B cell (primary cell): ENCODE measurements around the gene GJC1. TPM values are rescaled to one million over a fixed set of nuclear protein-coding genes. Genes with fewer than 3 reads are reported as not detected.

Experiments used
- ATAC-seq: fragments of 200-7000 bp; cut with Tn5 transposase; one replicate; pipeline ENCODE4 v1.10.0; 2021; ENCODE audit warnings: low read depth, mild to moderate bottlenecking, moderate number of reproducible peaks, moderate library complexity
- CTCF ChIA-PET: fragments of 350-600 bp; sonication (Branson Sonifier 250); formaldehyde crosslinking; loops from one replicate; lab custom pipeline; 2021; ENCODE audit warnings: antibody characterized with exemption, inconsistent platforms; lab: Charles Lee
- POLR2A ChIA-PET: fragments of 350-600 bp; sonication (Branson Sonifier 250); formaldehyde crosslinking; loops from one replicate; lab custom pipeline; 2021; ENCODE audit warnings: antibody characterized with exemption; lab: Charles Lee
- DNase-seq: peaks from one replicate; pipeline ENCODE4 v3.0.0; 2013
- H2AFZ ChIP-seq: 2 replicates; pipeline ENCODE4 v1.6.1; 2012; ENCODE audit warnings: mild to moderate bottlenecking, low read depth, low read length; ENCODE audit not compliant: insufficient read depth, poor library complexity, severe bottlenecking
- H3K27ac ChIP-seq, 2 donors: 1 replicate in 1 of 2; 2 replicates in 1 of 2; pipeline ENCODE4 v1.5.1; 2012 to 2013; ENCODE audit warnings: low read length in 2 of 2, mild to moderate bottlenecking in 2 of 2, moderate library complexity in 1 of 2
- H3K27me3 ChIP-seq, 4 experiments: fragments of 200-600 bp in 1 of 4; sonication (generic) in 1 of 4; replicated peaks in 1 of 4; 1 replicate in 2 of 4; 2 replicates in 2 of 4; pipeline versions ENCODE4 v1.6.1 to v1.7.0; 2013 to 2016; ENCODE audit warnings: low read length in 3 of 4, mild to moderate bottlenecking in 2 of 4, mixed read lengths in 1 of 4, moderate library complexity in 1 of 4; ENCODE audit not compliant: insufficient read depth in 4 of 4, control insufficient read depth in 3 of 4; ENCODE audit errors: control extremely low read depth in 1 of 4
- H3K36me3 ChIP-seq, 2 experiments: replicated peaks in 1 of 2; 1 replicate in 1 of 2; 2 replicates in 1 of 2; pipeline versions ENCODE4 v1.6.1 to v1.7.1; 2013; ENCODE audit warnings: low read length in 1 of 2; ENCODE audit not compliant: insufficient read depth in 2 of 2, control insufficient read depth in 1 of 2; ENCODE audit errors: control extremely low read depth in 1 of 2, extremely low read depth in 1 of 2
- H3K4me1 ChIP-seq, 2 donors: fragments of 200-600 bp in 1 of 2; sonication (generic) in 1 of 2; 1 replicate in 1 of 2; 2 replicates in 1 of 2; pipeline versions ENCODE4 v1.5.1 to v1.6.1; 2013 to 2017; ENCODE audit warnings: low read length in 2 of 2; ENCODE audit not compliant: control insufficient read depth in 2 of 2, insufficient read depth in 2 of 2
- H3K4me2 ChIP-seq: replicated peaks from 2 replicates; pipeline ENCODE3; 2012; ENCODE audit warnings: mild to moderate bottlenecking, low read depth, low read length; ENCODE audit not compliant: poor library complexity, severe bottlenecking
- H3K4me3 ChIP-seq, 5 experiments: fragments of 200-600 bp in 1 of 5; sonication (generic) in 1 of 5; 1 replicate in 3 of 5; 2 replicates in 2 of 5; pipeline versions ENCODE4 v1.5.1 to v1.7.0; 2011 to 2016; ENCODE audit warnings: low read length in 4 of 5, mild to moderate bottlenecking in 4 of 5, low read depth in 2 of 5, control low read depth in 1 of 5, moderate library complexity in 1 of 5; ENCODE audit not compliant: insufficient read depth in 1 of 5; ENCODE audit errors: control extremely low read depth in 1 of 5, extremely low read depth in 1 of 5
- H3K79me2 ChIP-seq: fragments of 200-600 bp; sonication (generic); one replicate; pipeline ENCODE4 v1.6.0; 2016; ENCODE audit warnings: low read length; ENCODE audit not compliant: control insufficient read depth, insufficient read depth
- H3K9ac ChIP-seq: fragments of 200-600 bp; sonication (generic); 2 replicates; pipeline ENCODE4 v1.6.1; 2017; ENCODE audit warnings: mild to moderate bottlenecking, low read length, moderate library complexity
- H3K9me3 ChIP-seq, 3 donors: one replicate each; pipeline versions ENCODE4 v1.6.1 to v1.7.1; 2013; ENCODE audit warnings: low read length in 2 of 3; ENCODE audit not compliant: control insufficient read depth in 2 of 3, insufficient read depth in 1 of 3; ENCODE audit errors: control extremely low read depth in 1 of 3
- H4K20me1 ChIP-seq: 2 replicates; pipeline ENCODE4 v1.6.0; 2012; ENCODE audit warnings: mild to moderate bottlenecking, low read length; ENCODE audit not compliant: insufficient read depth, control insufficient read depth, poor library complexity, severe bottlenecking
- H3K27ac Mint-ChIP-seq: one replicate; pipeline ENCODE4 v1.8.0; 2021; ENCODE audit warnings: mixed read lengths
- H3K27me3 Mint-ChIP-seq: one replicate; pipeline ENCODE4 v1.8.0; 2021; ENCODE audit warnings: mixed read lengths
- H3K4me1 Mint-ChIP-seq: one replicate; pipeline ENCODE4 v1.8.0; 2021; ENCODE audit warnings: mixed read lengths
- H3K4me3 Mint-ChIP-seq: one replicate; pipeline ENCODE4 v1.8.0; 2021; ENCODE audit warnings: mixed read lengths
- H3K9me3 Mint-ChIP-seq: one replicate; pipeline ENCODE4 v1.8.0; 2022; ENCODE audit warnings: mixed read lengths; ENCODE audit not compliant: insufficient read depth
- EZH2 ChIP-seq: IDR thresholded peaks from 2 replicates; pipeline ENCODE4 v1.6.1; 2012; ENCODE audit warnings: borderline replicate concordance, low read depth, mild to moderate bottlenecking, moderate library complexity, low read length; ENCODE audit not compliant: insufficient read depth, poor library complexity, severe bottlenecking
- WGBS: methylation state at CpG from one replicate; pipeline ENCODE4 v1.1.5; 2013; ENCODE audit warnings: missing lambda C conversion rate; ENCODE audit not compliant: insufficient coverage; 5-methylcytosine and 5-hydroxymethylcytosine counted together
- intact Hi-C: fragments of 100-400 bp; cut with micrococcal nuclease; formaldehyde crosslinking; loops from one replicate; pipeline ENCODE4 v1.10.0; 2022
- polyA plus RNA-seq: library from polyadenylated mRNA; depleted of rRNA; stranded (reverse); fragments of >200 nt; gene quantifications from 2 replicates; pipeline ENCODE4 v1.2.3, GENCODE V29; 2012
- total RNA-seq, 2 donors: library from RNA; stranded (reverse); fragments of 120-200 nt in 1 of 2; gene quantifications; 1 replicate in 1 of 2; 2 replicates in 1 of 2; pipeline versions ENCODE4 v1.2.3 to v1.2.4, GENCODE V29; 2013 to 2022
- TF ChIP-seq, protein P1 (sequence below): fragments of 200-600 bp; IDR thresholded peaks from one replicate; pipeline ENCODE4 v1.8.0; 2022; ENCODE audit warnings: antibody characterized with exemption, mild to moderate bottlenecking

GJC1 gene
- total and polyA plus RNA-seq, 2 donors (not counting 1 experiment from before 2014, with no cell fraction given) = not detected

GRCh38 chr17:44794851-44795413 lies 35.2 kb downstream of the GJC1 start:
- intact Hi-C loops = no loop called here
- POLR2A ChIA-PET = no interaction called here
- H3K27ac ChIP-seq = no peak overlapping the region
- H3K4me1 ChIP-seq = no peaks in the 10 kb centered on the region
- H3K9ac ChIP-seq = no peak overlapping the region
- no peak overlapping the region for H3K4me3 ChIP-seq
- Mint-ChIP-seq H3K27ac (no peak overlapping the region), H3K4me1 (no peaks in the 10 kb centered on the region), H3K27me3 (peaks cover 2% of the 10 kb centered on the region), H3K4me3 (no peak overlapping the region), H3K9me3 (no peaks in the 10 kb centered on the region)
- DNase-seq (no peak), ATAC-seq (no peak)
- H3K4me2 ChIP-seq = no peak overlapping the region
- H4K20me1 ChIP-seq = no peaks in the 10 kb centered on the region
- no peaks in the 10 kb centered on the region for H3K79me2 ChIP-seq
- CTCF ChIA-PET = interaction anchor here (1.4 kb wide), 1 partner anchor 14 kb away, joined by 4 read pairs; no protein-coding TSS in a partner anchor
- no peaks in the 10 kb centered on the region for H3K27me3 ChIP-seq
- no peak overlapping the region for H2AFZ ChIP-seq
- TF ChIP-seq, protein P1, sequence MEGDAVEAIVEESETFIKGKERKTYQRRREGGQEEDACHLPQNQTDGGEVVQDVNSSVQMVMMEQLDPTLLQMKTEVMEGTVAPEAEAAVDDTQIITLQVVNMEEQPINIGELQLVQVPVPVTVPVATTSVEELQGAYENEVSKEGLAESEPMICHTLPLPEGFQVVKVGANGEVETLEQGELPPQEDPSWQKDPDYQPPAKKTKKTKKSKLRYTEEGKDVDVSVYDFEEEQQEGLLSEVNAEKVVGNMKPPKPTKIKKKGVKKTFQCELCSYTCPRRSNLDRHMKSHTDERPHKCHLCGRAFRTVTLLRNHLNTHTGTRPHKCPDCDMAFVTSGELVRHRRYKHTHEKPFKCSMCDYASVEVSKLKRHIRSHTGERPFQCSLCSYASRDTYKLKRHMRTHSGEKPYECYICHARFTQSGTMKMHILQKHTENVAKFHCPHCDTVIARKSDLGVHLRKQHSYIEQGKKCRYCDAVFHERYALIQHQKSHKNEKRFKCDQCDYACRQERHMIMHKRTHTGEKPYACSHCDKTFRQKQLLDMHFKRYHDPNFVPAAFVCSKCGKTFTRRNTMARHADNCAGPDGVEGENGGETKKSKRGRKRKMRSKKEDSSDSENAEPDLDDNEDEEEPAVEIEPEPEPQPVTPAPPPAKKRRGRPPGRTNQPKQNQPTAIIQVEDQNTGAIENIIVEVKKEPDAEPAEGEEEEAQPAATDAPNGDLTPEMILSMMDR = no peak
- TF ChIP-seq EZH2 = no peak
- H3K9me3 ChIP-seq = no peaks in the 10 kb centered on the region
- no peaks in the 10 kb centered on the region for H3K36me3 ChIP-seq
- WGBS = 52% methylated on average over 4 of the region's 10 CpGs
